Lower lobe of right lung (tissue), 2 donors: ENCODE data around the gene RGMA. TPM values are rescaled to one million over a fixed set of nuclear protein-coding genes. Genes with fewer than 3 reads are reported as not detected.

Experiments used
- ATAC-seq, 2 donors: fragments of 200-7000 bp; cut with Tn5 transposase; one replicate each; pipeline ENCODE4 v1.9.1; 2020 to 2022; ENCODE audit warnings: mild to moderate bottlenecking in 2 of 2, moderate library complexity in 2 of 2
- DNase-seq: peaks from one replicate; pipeline ENCODE4 v3.0.0-alpha.2; 2020
- H3K27ac ChIP-seq: fragments of 200-600 bp; one replicate; pipeline ENCODE4 v1.8.0; 2022
- H3K27me3 ChIP-seq: fragments of 200-600 bp; one replicate; pipeline ENCODE4 v1.8.0; 2022; ENCODE audit warnings: low read depth
- H3K36me3 ChIP-seq: fragments of 200-600 bp; one replicate; pipeline ENCODE4 v1.8.0; 2022; ENCODE audit warnings: mild to moderate bottlenecking
- H3K4me1 ChIP-seq: fragments of 200-600 bp; one replicate; pipeline ENCODE4 v1.8.0; 2022
- H3K4me3 ChIP-seq: fragments of 200-600 bp; one replicate; pipeline ENCODE4 v1.8.0; 2022; ENCODE audit warnings: mild to moderate bottlenecking
- H3K9me3 ChIP-seq: fragments of 200-600 bp; one replicate; pipeline ENCODE4 v1.8.0; 2022
- intact Hi-C: fragments of 100-400 bp; cut with DNase I; formaldehyde crosslinking; loops from one replicate; pipeline ENCODE4 v1.11.0; 2022
- total RNA-seq: library from RNA; stranded (reverse); fragmentation: NEBNext Ultra II Directional; extraction: Animal tissue kit (Norgen Biotek cat#: 25700); gene quantifications from one replicate; pipeline ENCODE4 v1.2.1, GENCODE V29; 2021
- TF ChIP-seq, protein P1 (sequence below): fragments of 200-600 bp; IDR thresholded peaks from one replicate; pipeline ENCODE4 v1.8.0; 2022; ENCODE audit warnings: antibody characterized with exemption, mild to moderate bottlenecking
- donor health status: DM: no; HTN: yes; CAD: no; lungs with severe emphysema.

RGMA gene
- total RNA-seq, 1 donor from 2014 or later: 9.7 TPM

DNA sequence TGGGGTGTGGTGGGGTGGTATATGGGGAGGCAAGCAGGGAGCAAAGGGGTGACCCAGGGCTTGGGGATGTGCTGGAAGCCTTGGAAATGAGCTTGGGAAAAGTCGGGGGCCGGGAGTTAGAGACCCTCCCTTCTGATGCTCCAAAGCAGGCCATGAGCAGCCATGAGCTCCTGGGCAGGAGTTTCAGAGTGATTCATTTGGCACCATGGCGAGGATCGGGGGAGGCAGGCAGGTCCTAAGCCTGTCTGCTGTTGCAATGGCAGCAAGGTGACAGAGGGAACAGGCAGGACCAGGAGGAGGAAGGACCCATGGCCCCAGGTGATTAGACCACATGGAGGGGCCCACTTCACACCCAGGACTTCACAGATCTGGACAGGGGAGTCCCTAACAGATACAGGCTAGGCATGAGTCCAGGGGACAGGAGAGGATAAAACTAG is 21.3 kb downstream of the RGMA start:
- Histone ChIP-seq H3K4me1 (peaks cover 9% of the 10 kb centered on the region), H3K9me3 (no peaks in the 10 kb centered on the region), H3K36me3 (no peaks in the 10 kb centered on the region), H3K27me3 (peaks cover 19% of the 10 kb centered on the region), H3K4me3 (no peak overlapping the region), H3K27ac (no peak overlapping the region)
- TF ChIP-seq, protein P1, sequence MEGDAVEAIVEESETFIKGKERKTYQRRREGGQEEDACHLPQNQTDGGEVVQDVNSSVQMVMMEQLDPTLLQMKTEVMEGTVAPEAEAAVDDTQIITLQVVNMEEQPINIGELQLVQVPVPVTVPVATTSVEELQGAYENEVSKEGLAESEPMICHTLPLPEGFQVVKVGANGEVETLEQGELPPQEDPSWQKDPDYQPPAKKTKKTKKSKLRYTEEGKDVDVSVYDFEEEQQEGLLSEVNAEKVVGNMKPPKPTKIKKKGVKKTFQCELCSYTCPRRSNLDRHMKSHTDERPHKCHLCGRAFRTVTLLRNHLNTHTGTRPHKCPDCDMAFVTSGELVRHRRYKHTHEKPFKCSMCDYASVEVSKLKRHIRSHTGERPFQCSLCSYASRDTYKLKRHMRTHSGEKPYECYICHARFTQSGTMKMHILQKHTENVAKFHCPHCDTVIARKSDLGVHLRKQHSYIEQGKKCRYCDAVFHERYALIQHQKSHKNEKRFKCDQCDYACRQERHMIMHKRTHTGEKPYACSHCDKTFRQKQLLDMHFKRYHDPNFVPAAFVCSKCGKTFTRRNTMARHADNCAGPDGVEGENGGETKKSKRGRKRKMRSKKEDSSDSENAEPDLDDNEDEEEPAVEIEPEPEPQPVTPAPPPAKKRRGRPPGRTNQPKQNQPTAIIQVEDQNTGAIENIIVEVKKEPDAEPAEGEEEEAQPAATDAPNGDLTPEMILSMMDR: no peak
- DNase-seq (no peak), ATAC-seq (no peak)
- intact Hi-C loops: no loop called here

DNA sequence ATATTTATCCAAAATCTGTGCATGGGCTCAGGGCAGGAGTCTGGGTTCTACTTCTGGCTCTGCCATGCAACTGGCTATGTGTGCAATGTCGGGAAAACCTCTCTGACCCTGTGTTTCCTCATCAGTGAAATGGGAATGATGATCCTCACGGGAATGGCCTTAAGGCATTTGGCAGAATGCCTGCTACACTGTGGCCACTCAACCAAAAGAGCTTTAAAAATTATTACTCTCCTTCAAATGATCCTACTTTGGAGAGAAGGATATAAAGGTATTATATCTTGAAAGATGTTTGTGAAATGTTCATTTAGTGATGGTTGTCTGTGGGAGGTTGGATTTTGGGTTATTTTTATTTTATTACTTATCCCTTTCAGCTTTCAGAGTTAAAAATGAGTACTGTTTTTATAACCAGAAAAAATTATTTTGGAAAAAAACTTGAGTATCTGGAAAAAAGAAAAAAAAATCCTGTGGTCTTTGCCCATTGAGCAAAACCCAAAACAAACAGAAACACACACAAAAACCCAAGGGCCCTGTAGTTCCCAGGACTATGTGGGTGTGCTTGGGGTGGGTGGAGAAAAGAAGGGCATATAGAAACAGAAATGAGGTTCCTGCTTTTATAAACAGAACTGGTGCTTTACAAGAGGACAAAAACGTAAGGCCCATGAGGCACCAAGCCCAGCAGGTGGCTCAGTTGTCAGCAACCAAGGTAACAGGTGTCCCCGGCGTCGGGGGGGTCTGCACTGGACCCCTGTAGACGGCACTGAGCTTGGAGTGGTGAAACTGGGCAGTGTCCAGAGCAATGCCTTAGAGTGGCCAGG is 22.0 kb downstream of the RGMA start:
- ATAC-seq: no peak
- intact Hi-C loops: no loop called here
- Histone ChIP-seq H3K27me3 (peaks cover 13% of the 10 kb centered on the region), H3K4me3 (no peak overlapping the region), H3K27ac (no peak overlapping the region), H3K4me1 (peaks cover 3% of the 10 kb centered on the region), H3K36me3 (no peaks in the 10 kb centered on the region), H3K9me3 (no peaks in the 10 kb centered on the region)
- no peak for DNase-seq
- TF ChIP-seq, protein P1: no peak

DNA sequence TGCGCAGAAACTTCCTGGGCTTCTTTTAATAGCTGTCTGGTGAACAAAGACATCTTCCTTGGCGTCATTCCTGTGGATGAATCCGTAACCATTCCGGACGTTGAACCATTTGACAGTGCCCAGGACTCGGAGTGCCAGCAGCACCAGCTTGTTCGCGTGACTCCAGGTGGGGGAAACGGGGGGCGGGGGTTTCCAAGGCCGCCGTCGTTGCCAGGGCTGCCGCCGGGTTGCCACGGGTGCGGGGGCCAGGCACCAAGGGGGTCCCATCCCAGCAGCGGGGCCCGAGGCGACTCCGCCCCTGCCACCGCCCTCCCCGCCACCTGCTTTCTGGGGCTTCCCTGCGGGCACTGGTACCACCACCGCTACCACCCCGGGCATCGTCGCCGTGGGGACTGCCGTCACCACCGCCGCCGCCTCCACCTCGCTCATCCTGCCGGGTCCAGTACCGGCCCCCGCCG is 22.8 kb downstream of the RGMA start:
- ATAC-seq (no peak), DNase-seq (no peak)
- Histone ChIP-seq H3K36me3 (no peaks in the 10 kb centered on the region), H3K9me3 (no peaks in the 10 kb centered on the region), H3K4me3 (no peak overlapping the region), H3K27me3 (peaks cover 5% of the 10 kb centered on the region), H3K4me1 (peaks cover 3% of the 10 kb centered on the region), H3K27ac (no peak overlapping the region)
- TF ChIP-seq, protein P1: no peak
- intact Hi-C loops: no loop called here

DNA sequence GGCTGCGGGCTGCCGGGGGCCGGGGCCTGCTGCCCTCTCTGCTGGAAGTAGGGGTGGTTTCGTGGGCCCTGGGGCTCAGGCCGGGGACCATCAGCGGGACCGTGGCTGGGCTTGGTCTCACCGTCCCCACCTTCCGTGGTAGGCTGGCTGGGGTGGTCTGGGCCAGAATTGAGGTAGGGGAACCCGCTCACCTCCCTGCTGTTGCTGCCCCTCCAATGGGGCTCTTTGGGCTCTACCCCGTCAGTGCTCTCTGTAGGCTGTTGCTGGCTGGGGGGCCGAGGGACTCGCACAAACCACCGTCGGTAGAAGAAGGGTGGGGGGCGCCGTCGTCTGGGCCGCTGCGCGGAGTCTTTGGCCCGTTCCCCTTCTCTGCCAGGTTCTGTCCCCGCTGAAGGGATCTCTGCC is 23.4 kb downstream of the RGMA start:
- Histone ChIP-seq H3K27me3 (peaks cover 5% of the 10 kb centered on the region), H3K4me3 (no peak overlapping the region), H3K9me3 (no peaks in the 10 kb centered on the region), H3K4me1 (peaks cover 9% of the 10 kb centered on the region), H3K27ac (no peak overlapping the region), H3K36me3 (no peaks in the 10 kb centered on the region)
- ATAC-seq (no peak), DNase-seq (no peak)
- intact Hi-C loops: no loop called here
- TF ChIP-seq, protein P1: no peak

DNA sequence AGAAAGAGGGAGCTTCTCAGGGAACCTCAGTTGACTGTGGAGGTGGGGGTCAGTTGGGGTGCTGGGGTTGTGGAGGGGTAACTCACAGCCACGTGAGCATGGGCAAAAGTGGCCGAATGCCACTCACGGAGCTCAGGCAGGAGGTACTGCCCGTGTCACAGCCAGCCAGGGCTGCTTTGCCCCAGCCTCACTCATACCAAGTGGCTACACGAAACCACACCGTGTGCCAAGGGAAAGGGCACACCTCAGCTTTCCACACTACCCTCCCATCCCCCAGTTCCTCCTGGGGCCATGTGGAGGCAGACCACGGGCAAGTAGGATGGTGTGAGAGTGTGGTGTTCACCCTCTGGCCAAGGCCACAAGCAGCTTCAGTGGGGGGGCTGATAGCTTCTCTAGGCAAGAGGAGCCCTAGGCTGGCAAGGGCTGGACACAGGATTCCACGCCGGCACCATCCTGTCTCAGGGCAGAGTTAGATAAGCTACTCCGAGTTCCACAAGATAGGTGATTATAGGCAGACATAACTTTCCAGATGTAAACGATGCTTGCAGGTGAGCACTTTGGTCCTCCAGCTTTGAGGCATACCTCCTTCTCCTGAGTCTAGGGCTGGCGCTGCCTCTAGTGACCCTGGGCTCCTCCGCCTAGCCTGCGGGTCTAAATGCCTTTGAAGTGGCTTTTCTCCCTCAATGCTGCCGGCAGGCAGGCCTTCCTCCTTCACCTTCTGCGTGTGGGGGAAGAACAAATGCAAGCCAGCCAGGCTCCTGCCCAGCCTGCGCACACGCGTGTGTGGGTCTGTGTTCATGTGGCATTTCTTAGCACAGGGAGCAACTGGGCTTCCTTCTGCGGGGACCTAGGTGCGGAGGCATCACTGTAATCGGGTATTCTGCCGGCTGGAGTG is 25.0 kb downstream of the RGMA start:
- intact Hi-C loops: no loop called here
- H3K27ac ChIP-seq: no peak overlapping the region
- no peaks in the 10 kb centered on the region for H3K9me3 ChIP-seq
- DNase-seq (no peak), ATAC-seq (no peak)
- H3K27me3 ChIP-seq: no peaks in the 10 kb centered on the region
- H3K4me3 ChIP-seq: no peak overlapping the region
- TF ChIP-seq, protein P1: no peak
- peaks cover 10% of the 10 kb centered on the region for H3K4me1 ChIP-seq
- H3K36me3 ChIP-seq: no peaks in the 10 kb centered on the region
